GM18520 (cell line): ENCODE results near the gene PRAMEF10.
"Not testable (repeated sequence)": the region's sequence is repeated elsewhere in the genome, so short reads cannot be mapped to it uniquely, and the experiment has no call there.

Experiments used
- ATAC-seq: cut with Tn5 transposase; IDR thresholded peaks from one replicate; pipeline ENCODE4 v1.9.1; 2021; ENCODE audit not compliant: unreplicated experiment

Gene PRAMEF10

GRCh38 chr1:12898170-12898569 lies at the start of gene PRAMEF10:
TSS of gene PRAMEF10 (minus strand) at chr1:12898270. CDS start at chr1:12895847, 2,423 bp downstream.
- ATAC-seq, result not testable (repeated sequence)

DNA sequence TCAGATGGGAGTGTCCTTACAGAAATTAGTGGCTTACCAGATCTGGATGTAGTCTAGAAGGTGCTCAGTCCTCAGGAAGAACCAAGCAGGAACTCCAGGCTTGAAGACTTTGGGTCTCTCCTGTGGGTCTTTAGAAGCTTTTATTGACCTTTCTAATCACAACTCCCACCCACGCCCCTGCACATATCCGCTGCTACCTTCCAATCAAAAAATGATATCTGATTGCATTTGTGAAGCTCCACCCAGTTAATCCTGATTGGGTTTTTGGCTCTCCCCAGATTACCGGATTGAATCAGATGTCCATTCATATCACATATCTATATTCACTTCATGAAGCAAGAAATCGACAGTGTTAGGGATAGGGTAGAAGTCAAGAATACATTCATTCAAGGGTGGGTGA lies 49.4 kb upstream of the PRAMEF10 start, which contains the start of gene PRAMEF6:
Gene PRAMEF6 (minus strand): TSS at position 101 of the 400 bp plus-strand sequence. CDS start 5,062 bp downstream, outside the sequence.
- ATAC-seq, result not testable (repeated sequence)

DNA sequence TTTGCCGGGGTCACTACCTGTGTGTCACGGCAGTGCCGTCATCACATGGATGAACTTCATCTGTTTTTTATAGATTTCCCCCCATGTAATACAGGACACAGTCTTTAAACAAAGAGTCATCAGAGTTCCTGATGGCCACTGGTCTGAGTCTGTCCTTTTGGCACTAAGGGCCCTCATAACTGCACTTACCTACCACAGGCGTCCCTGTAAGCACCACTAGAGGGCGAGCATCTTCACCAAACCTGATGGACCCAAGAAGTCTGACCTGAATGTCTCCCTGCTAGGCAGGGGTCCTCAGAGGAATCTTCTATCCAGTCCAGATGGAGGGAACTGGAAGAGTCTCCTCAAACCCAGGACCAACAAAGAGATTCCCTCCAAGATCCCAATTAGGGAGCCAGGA lies 26.3 kb upstream of the PRAMEF10 start:
- not testable (repeated sequence) for ATAC-seq

GRCh38 chr1:12921749-12922148 lies 23.7 kb upstream of the PRAMEF10 start:
- ATAC-seq, result not testable (repeated sequence)

DNA sequence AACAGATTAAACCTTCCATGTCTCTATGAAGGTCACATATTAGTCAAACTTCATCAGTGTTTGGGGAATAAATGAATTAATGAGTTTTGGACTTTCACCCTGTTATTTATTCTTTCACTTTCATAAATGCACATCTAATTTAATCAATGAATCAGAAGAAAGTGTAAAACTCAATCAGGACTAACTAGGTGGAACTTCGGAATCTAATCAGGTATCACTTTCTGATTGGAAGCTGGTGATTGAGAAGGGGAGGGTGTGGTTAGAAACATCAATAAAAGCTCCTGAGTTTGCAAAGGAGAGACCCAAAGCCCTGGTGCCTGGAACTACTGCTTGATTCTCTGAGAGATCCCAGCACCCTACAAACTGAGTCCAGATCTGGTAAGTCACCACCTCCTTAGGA lies 18.2 kb upstream of the PRAMEF10 start, which contains the start of gene PRAMEF7:
Gene PRAMEF7 (plus strand): TSS at position 301 of the 400 bp plus-strand sequence. CDS start 1,083 bp downstream, outside the sequence.
- ATAC-seq, result not testable (repeated sequence)

DNA sequence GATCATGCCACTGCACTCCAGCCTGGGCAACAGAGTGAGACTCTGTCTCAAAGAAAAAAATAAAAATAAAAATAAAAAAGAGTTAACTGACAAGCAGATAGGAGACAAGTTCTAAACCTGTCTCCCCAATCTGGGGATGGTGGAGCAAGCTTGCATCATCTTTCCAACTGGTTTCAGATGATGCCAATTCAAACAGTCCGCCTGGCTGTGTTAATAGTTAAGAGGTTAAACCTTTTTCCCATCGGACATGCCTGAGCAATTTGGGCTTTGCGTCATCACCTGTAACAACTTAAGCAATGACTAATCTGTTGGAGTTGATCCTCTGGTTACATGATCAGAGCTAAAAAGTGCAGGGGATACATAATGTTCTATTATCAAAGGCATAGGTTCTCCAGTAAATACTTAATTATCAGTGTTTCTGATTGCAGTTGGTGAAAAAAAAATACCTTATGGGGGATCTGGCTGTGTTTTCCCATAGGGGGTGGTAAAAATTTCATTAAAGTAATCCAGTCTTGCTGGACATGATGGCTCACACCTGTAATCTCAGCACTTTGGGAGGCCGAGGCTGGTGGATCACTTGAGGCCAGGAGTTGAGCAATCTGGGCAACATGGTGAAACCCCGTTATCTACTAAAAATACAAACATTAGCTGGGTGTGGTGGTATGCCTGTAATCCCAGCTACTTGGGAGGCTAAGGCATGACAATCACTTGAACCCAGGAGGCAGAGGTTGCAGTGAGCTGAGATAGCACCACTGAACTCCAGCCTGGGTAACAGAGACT lies 5.9 kb upstream of the PRAMEF10 start:
- not testable (repeated sequence) for ATAC-seq

DNA sequence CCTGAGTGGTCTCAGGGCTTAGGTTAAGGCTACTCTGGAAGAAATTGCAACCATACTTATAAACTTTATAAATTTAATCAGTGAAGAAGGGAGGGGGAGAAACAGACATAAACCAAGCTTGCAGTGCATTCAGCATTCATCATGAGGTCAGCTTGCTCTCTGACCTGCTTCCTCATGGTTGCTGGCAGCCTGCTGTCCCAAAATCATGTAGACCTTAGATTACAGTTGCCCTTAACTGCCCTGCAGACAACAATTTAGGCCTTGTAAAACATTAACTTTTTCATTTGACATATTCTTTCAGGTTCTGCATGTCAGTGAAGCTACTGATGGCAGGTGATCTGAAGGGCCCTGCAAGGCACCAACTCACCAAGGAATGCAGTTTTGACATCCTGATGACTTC lies 1.1 kb upstream of the PRAMEF10 start:
- not testable (repeated sequence) for ATAC-seq

DNA sequence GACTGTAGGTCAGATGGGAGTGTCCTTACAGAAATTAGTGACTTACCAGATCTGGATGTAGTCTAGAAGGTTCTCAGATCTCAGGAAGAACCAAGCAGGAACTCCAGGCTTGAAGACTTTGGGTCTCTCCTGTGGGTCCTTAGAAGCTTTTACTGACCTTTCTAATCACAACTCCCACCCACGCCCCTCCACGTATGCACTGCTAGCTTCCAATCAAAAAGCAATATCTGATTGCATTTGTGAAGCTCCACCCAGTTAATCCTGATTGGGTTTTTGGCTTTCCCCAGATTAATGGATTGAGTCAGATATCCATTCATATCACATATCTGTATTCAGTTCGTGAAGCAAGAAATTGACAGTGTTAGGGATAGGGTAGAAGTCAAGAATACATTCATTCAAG lies 12.0 kb downstream of the PRAMEF10 start, which contains the start of gene PRAMEF4:
Gene PRAMEF4 (minus strand): TSS at position 101 of the 400 bp plus-strand sequence. CDS start 2,807 bp downstream, outside the sequence.
- not testable (repeated sequence) for ATAC-seq

- ATAC-seq, result not testable (repeated sequence)
Observed at GRCh38 chr1:12878453-12878852, 19.6 kb downstream of the PRAMEF10 start.

DNA sequence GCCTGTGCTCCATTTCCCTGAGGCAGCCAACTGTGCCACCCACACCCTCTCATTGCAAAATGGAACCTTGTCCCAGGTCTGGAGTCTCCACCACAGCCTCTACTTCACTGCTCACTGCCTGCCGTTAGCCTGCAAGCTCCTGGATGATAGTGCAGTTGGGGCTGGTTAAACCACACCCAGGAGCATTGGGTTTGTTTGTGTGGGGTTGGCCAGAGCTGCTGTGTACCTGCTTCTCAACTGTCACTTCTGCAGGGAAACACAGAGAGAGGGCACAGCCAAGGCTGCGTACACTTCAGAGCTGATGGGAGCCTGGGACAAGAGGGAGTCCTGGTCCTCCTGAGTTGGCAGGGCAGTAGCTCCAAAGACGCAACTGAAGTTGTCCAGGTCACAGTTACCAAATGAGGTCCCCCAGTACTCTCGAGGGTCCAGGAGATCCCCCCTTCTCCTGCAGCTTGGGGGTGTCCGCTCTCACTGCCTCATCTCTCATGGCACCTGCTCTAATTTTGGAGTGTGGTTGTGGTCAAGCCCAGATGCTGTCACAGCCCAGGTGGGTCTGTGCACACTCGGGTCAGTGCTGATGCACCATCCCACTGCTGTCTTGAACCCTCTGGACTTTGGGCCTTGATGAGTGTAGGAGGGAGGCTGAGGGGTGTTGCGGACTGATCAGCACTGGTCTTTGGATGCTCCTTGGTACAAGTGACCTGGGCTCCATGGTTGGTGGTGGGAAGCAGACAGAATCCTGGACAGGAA lies 34.8 kb downstream of the PRAMEF10 start:
- not testable (repeated sequence) for ATAC-seq

- ATAC-seq, result not testable (repeated sequence)
Observed at GRCh38 chr1:12856786-12857185, 41.3 kb downstream of the PRAMEF10 start, which contains the start of gene PRAMEF2. TSS of gene PRAMEF2 (plus strand) at chr1:12857086. CDS start at chr1:12859010, 1,924 bp downstream.

DNA sequence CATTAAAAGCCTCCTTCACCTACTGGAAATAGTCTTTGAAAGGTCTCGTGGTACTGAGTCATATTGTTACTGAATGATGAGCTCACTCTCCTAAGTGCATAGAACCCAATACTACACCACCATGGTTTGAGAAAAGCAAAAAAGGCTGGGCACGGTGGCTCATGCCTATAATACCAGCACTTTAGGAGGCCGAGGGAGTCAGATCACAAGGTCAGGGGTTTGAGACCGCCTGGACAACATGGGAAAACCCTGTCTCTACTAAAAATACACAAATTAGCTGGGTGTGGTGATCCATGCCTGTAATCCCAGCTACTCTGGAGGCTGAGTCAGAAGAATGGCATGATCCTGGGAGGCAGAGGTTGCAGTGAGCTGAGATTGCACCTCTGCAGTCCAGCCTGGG lies 46.3 kb downstream of the PRAMEF10 start:
- no peak for ATAC-seq

DNA sequence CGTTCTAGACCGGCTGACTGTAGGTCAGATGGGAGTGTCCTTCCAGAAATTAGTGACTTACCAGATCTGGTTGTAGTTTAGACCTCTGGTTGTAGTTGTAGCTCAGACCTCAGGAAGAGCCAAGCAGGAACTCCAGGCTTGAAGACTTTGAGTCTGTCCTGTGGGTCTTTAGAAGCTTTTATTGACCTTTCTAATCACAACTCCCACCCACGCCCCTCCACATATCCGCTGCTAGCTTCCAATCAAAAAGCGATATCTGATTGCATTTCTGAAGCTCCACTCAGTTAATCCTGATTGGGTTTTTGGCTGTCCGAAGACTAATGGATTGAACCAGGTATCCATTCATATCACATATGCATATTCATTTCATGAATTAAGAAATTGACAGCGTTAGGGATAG lies 49.5 kb downstream of the PRAMEF10 start, which contains the start of gene HNRNPCL1:
Gene HNRNPCL1 (minus strand): TSS at position 101 of the 400 bp plus-strand sequence. CDS start 431 bp downstream, outside the sequence.
- not testable (repeated sequence) for ATAC-seq
